Measurements from ENCODE around the gene CUL2. TPM values are rescaled to one million over a fixed set of nuclear protein-coding genes. Genes with fewer than 3 reads are reported as not detected.
"Not testable (repeated sequence)": the region's sequence is repeated elsewhere in the genome, so short reads cannot be mapped to it uniquely, and the experiment has no call there.

CUL2 gene
- polyA plus RNA-seq, 1 donor = 48.4 TPM

GRCh38 chr10:35083242-35083641 is 6.9 kb downstream of the CUL2 start:
- no peak for DNase-seq

DNA sequence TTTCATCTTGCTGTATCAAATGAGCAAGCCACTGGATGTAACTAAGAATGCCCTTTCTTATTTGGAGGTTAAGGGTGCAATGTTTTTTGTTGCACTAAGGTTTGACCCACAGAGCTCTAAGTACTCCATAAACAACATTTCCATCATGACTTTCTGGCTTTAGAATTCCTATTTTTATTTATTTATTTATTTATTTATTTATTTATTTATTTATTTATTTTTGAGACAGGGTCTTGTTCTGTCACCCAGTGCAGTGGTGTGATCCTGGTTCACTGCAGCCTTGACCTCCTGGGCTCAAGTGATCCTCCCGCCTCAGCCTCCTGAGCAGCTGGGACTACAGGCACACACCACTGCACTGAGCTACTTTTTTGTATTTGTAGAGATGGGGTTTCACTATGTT is 9.9 kb downstream of the CUL2 start:
- not testable (repeated sequence) for DNase-seq

- no peak for DNase-seq
Measured at GRCh38 chr10:35079763-35080162, 10.4 kb downstream of the CUL2 start.

DNA sequence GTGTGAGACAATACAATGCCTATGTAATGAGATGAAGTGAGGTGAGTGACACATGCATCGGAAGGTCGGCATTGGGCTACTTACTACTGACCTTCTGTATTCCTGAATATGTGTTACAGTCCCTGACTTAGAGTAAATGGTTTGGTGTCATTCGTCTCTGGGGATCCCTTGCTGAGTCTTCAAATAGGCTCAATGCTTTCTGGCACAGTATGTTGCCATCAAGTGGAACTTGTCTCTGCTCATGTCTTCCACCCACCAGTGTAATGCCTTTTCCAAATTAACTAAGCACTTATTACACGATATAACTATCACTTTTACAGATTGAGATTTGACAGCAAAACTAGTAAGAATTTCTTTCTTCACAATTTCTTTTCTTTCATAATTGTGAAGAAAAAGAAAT is 10.9 kb downstream of the CUL2 start:
- no peak for DNase-seq

DNA sequence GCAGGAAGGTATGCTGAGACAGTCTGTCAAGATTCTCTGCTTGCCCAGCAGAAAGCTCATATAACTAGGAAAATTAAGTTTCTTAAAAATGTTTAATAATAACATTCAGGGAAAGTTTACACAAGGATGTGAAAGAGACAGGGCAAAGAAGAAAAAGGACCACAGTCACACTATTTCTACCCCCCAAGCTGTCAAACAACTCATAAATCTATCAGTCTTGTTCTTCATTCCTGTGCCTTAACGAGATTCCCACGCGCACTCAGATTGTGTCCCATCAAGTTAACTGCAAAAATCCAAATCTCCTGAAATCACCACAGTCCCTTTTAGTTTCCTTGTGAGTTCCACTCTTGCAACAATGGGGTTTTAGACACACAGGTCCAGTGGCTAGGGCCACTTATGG is 14.9 kb downstream of the CUL2 start:
- no peak for DNase-seq

DNA sequence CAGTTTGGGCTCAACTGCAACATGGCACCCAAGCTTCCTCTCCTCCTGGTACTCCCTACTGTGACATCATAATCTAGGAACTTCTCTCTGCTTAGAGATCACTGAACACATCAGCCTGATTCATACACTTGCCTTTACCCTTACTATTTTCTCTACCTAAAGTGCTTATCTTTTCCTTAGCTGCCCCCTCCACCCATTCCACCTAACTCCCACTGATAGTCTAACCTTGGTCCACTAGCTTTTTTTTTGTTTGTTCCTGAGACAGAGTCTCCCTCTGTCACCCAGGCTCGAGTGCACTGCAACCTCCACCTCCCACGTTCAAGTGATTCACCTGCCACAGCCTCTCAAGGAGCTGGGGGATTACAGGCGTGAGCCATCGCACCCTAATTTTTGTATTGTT is 15.9 kb downstream of the CUL2 start:
- DNase-seq = no peak

- no peak for DNase-seq
Measured at GRCh38 chr10:35070521-35070920, 19.6 kb downstream of the CUL2 start.

DNA sequence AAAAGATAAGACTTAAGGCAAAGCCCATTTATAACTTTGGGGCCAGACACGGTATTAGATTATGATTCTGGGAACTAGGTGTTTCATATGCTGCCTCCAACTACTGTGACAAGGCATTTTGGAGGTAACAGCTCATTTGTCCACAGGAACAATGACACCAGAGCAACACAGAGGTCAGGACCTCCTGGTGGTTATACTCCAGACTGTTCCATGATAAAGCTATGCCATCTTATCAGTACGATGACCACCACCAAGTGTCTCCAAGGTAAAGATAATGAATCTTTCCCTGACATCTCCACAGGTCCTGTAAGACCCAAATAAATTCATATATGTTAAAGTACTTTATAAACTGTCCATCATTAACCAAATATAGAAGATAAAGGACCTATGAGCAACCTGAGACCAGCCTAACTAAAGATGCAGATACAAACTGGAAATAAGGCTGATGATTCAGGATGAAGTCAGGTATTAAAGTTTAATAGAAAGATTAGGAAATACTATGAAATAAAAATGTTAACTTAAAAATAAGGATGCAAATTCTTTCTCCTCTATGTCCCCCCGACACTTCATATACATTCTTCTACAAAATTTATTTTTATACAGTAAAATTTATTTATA is 26.2 kb downstream of the CUL2 start:
- no peak for DNase-seq

DNA sequence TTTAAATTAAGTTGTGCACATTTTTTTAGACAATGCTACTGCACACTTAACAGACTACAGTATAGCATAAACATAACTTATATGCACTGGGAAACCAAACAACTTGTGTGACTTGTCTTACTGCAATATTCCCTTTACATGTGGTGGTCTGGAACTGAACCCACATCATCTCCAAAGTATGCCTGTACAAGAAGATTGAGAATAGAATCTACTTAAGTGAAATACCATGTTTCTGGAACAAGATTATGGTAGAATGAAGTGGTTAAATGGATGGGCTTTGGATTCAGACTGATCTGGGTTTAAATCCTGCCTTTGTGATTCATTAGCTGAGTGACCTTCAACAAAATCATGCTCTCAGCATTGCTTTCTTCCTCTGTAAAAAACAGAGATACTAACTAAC is 30.7 kb downstream of the CUL2 start:
- no peak for DNase-seq

GRCh38 chr10:35058686-35059085 is 31.5 kb downstream of the CUL2 start:
- DNase-seq = no peak

DNA sequence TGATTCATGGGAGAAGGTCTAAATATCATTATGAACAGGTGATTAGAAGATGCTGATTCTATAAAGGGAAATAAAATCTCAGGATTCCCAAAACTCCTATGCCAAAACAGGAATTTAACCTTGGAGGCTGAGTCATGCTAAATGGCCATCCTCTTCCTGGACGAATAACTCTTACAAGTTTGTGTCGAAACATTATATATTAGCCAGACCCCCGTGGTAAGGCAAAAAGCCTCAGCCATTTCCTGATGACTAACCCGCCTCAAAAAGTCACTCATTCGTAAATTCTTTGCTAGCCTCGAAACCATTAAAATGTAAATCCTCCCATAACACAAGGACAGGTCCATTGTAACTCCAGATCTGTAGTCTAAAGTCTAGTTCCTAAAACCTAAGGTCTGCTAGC is 32.0 kb downstream of the CUL2 start:
- no peak for DNase-seq

- DNase-seq = no peak
Measured at GRCh38 chr10:35056686-35057085, 33.5 kb downstream of the CUL2 start.

- no peak for DNase-seq
Measured at GRCh38 chr10:35056133-35056532, 34.0 kb downstream of the CUL2 start.

DNA sequence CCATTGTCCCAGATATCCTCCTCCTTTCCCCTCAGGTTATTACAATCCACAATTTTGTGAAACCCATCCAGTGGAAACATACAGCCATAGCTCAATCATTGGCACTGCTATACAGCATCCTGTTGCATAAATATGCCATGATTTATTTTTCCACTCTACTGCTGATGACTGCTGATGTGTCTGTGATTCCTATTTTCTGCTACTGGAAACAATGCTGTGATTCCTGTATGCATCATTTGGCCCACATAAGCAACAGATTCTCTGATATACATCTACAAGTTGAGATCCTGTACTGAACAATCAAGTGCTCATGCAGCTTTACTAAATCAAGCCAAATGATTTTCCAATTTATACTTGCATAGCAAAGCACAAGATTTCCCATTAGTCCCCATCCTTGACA is 39.6 kb downstream of the CUL2 start:
- DNase-seq = no peak

GRCh38 chr10:35046074-35046473 is 44.1 kb downstream of the CUL2 start:
- no peak for DNase-seq

DNA sequence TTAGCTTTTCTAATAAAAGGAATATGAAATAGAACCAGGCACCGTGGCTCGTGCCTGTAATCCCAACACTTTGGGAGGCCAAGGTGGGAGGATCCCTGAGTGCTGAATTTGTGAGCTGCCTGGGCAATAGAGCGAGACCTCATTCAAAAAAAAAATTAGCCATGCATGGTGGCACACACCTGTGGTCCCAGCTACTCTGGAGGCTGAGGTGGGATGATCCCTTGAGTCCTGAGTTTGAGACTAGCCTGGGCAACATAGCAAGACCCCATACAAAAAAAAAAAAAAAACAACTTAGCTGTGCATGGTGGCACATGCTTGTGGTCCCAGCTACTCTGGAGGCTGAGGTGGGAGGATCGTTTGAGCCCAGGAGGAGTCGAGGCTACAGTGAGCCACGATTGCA is 44.9 kb downstream of the CUL2 start:
- DNase-seq = not testable (repeated sequence)

DNA sequence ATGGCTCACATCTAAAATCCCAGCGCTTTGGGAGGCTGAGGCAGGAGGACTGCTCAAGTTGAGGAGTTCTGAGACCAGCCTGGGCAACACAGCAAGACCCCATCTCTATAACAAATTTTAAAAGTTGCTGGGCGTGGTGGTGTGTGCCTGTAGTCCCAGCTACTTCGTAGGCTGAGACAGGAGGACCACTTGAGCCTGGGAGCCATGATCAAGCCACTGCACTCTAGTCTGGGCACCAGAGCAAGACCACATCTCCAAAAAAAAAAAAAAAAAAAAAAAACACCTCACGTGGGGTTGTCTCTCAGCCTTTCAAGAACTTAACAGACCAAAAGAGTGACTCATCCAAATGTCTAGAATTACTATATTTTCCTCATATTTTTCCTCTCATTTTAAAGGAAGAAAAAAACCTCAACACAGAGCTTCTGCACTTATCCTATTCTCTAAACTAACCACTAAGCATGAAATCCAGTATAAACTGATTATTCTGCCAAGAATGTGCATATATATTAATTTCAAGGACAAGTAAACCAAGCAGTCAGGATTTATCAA is 46.3 kb downstream of the CUL2 start:
- DNase-seq = no peak

GRCh38 chr10:35042783-35043182 is 47.4 kb downstream of the CUL2 start:
- no peak for DNase-seq

DNA sequence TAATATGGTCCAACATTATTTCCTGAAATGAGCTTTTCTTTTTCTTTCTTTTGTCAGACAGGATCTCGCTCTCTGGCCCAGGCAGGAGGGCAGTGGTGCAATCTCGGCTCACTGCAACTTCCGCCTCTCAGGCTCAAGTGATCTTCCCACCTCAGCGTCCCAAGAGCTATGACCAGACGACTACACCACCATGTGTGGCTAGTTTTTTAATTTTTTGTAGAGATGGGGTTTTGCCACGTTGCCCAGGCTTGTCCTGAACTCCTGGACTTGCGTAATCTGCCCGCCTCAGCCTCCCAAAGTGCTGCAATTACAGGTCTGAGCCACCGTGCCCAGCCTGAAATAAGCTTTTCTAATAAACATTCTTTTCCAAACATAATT is 48.6 kb downstream of the CUL2 start:
- DNase-seq = no peak

DNA sequence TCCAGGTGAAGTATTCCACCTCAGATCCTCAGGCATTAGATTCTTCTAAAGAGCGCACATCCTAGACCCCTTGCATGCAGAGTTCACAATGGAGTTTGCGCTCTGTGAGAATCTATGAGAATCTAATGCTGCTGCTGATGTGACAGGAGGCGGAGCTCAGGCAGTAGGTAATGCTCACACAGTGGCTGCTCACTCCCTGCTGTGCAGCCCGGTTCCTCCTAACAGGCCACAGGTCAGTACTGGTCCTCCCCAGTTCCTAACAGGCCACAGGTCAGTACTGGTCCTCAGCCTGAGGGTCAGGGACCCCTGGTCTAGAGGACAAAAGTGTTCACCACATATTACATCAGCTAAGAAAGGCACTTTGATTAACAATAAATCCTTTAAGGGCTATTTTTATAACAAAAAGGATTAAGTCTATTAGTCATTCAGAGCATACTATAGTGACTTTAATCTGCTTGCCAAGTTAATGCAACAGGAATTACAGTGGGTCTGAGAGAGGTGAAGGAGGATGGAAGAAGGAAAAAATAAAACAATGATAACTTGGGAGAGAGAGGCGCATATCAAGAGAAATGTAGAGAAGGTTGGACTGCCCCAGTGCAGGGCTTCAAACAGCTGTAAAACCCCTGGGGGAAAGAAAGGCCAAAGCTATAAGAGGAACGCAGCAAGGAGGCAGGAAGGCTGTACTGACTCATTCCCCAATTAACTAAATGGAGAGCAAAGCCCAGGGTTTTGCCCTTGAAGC is 49.2 kb downstream of the CUL2 start:
- no peak for DNase-seq

- no peak for DNase-seq
Measured at GRCh38 chr10:35037104-35037503, 53.0 kb downstream of the CUL2 start.

DNA sequence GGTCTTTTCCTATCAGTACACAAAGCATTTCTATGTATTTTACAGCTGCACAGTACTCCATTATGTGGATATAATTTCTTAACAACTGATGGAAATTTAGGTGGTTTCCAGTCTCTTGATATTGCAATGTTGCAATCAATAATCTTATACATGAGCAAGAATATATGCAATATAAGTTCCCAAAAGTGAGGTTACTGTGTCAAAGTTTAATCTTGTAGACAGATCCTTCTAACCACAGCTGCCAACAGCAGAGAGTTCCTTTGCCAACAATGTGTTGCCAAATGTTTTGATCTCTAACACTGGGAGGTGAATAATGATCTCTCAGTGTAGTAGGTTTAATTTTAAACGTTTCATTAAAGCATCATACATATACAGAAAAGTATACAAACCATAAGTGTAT is 54.5 kb downstream of the CUL2 start:
- DNase-seq = no peak

GRCh38 chr10:35027567-35027966 is 62.6 kb downstream of the CUL2 start:
- DNase-seq = no peak

DNA sequence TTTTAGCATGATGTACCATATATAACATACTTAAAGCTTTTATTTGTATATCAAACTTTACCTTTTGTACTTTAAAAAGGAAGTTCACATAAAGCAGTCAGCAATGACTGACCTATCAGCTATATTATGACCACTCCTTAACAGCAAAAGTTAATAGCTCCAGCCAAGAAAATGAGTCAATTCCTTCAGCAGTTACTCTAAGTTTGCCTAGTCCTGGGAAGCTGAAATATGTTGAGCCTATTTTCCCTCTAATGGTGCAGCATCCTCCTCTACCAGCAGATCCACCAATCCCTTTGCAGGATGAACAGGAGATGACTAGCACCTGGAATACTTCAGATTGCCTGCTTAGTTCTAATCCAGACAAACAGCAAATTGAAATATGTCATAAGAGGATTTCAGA is 64.2 kb downstream of the CUL2 start:
- DNase-seq = no peak

All from left kidney (tissue), 2 donors.